ENCODE results near the gene COL5A1.
"Not testable (repeated sequence)": the region's sequence is repeated elsewhere in the genome, so short reads cannot be mapped to it uniquely, and the experiment has no call there.

Gene COL5A1

DNA sequence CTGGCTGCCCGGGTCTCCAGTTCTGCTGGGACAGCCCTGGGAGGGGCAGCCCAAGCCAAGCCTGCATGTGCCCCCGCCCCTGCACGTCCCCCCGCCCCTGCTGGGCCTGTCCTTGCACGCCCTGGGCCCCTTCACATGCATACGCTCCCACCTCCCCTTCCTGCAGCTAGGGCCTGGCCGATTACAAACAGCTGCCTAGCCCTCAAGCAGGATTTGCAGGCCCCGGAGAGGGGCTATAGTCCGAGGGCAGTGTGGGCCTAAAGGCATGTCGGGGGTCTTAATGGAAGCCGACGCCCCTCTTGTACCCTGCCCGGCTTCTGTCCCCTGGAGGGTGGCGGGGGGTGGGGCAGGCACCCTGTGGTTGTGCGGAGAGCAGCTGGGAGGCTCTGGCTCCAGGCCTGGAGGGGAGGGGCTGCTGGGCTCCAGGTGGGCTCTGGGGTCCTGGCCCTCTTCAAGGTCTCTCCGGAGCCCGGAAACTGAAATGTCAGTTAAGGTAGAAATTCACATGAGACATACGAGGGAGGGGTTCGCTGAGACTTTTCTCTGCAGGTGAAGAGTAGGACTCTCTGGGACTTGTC is 16.9 kb downstream of the COL5A1 start:
- no peak for DNase-seq

DNA sequence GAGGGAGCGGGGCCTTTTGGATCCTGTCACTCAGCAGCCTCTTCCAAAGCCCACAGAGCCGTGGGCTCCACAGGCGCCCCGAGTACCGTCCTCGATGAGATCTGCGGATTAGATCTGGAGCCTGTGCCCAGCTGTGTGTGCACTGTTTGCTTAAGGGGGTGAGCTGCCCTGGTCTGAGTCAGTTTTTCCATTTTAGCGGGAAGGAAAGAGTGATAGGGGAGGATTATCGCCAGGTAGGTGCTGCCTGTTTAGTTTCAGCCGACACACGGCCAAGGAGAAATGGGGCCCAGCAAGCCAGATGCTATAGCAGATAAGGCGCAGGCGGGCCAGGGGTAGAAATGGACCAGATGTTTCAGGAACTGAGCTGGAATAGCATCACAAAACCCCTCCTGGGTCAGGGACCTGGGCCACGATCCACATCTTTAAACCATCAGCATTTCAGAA is 18.1 kb downstream of the COL5A1 start:
- DNase-seq = no peak

DNA sequence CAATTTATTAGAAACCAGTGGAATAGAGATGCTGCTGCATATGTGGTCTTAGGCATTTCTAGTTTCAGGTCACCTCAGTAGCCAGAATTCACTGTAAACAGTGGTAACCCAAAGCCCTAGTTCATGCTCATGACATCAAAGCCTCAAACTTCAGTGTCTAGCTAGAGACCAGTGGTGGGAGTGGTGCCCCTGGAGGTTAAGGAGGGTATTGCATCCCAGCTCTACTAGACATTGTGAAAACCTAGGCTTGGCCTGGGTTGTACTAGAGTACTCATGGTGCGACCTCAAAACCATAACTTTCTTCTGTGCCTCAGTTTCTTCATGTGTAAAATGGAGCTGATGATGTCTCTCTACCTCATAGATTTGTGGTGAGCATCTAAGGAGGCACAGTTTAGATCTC is 18.8 kb downstream of the COL5A1 start:
- DNase-seq = no peak

DNA sequence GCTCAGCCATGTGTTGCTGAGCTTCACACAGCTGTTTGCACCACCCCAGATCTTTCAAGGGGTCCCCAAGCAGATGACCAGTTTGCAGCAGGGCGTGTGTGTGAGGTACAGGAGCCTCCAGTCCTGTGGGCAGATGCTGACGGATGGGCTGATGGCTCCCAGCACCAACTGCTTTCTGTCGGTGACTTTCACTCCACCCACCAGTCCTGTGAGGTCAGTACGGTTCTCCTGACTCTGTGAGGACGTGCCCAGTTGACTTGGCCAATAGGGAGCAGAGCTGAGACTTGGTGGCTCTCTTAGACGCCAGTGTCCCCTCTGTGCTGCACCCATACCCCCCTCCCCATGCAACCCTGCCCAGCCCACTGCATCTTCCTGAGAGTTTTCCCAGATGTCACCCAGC is 19.7 kb downstream of the COL5A1 start:
- DNase-seq = no peak

DNA sequence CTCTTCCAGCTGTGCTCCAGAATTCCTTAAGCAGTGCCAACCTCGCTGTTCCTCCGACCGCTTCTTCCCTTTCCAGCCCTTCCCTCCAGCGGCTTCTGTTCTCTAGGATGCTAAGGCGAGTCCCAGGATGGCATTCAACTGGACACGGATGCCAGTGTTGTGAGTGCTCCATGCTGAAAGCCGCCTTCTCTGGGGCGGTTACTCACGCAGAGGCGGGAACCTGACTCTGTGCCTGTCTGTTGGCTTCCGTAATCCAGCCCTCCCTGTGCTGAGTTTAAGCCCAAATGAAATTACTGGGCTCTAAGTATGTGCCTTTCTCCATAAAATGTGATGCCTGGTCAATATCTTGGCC is 20.2 kb downstream of the COL5A1 start:
- DNase-seq = peak; percentile 78

DNA sequence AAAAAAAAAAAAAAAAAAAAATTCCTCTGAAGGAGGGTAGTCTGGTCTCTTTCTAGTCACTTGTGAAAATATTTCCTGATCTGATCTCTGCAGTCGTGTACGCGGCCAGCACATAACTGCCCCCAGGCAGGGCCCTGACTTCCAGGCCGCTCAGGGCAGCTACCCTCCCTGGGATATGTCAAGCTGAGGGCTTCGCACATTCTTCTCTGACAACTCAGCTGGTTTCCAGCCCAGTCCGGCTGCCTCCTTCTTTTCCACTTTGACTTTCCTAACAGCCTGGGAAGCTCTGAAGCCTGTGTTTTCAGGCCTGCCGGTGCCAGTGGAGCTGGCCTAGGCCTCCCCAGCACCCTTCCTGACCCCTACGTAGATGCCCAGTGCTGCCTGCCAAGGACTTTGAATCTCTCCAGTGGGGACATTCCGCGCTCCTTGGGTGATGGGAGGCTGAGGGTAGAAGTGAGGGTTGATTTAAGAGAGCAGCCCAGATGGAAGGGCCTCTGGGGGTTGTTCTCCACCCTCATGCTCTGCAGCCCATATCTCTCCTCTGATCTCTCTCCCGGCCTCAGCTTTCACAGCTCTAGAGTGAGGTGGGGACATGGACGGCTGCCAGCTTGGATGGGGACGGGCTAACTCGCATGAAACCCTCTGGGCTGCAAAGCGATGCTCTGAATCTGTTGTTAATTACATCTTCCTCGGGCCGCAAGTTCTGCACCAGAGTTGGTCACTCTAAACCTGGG is 20.7 kb downstream of the COL5A1 start:
- peak; percentile 94 for DNase-seq

DNA sequence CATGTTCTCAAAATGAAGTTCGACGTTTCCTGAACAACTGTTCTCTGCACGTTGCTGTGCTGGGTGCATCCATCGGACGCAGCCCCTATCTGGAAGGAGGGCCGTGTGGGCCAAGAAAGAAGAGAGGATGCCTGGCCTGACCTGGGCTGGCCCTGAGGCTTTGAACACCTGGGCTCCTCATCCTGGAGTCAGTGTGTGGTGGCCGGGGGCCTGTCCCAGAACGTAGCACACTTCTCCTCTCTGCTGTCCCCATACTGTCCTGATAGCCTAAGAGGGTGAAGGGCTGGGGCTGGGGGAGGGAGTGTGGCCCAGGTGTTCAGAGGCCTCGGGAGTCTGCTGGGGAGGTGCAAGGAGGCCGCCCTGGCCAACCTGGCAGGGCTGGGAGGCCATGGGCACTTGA is 21.5 kb downstream of the COL5A1 start:
- DNase-seq = no peak

DNA sequence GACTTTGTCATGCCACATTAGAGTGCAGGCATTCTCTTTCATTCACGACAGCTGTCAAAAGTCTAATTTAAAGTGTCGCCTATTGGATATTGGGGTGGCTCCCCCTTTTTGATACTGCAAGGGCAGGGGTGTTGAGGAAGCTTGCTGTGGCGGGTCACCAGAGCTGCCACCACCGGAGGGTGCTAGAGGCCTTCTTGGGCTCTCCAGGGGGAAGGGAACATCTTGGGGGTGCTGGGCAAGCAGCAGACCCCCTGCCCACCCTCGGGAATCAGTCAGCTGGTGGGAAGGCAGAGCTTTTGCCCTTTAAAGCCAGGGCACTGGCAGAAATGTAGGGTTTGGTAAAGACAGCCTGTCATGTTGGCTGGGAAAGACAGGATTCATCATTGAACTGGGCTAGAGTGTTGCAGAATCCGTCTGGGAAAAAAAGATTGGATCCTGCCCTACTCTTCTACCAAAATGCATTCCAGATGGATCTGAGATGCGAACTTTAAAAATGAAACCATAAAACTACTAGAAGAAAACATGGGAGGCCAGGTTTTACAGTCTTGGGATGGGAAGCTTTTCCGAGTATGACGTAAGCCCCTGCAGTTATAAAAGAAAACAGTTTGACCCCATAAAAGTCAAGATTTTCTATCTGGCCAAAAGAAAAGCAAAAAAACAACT is 22.3 kb downstream of the COL5A1 start:
- DNase-seq = no peak

DNA sequence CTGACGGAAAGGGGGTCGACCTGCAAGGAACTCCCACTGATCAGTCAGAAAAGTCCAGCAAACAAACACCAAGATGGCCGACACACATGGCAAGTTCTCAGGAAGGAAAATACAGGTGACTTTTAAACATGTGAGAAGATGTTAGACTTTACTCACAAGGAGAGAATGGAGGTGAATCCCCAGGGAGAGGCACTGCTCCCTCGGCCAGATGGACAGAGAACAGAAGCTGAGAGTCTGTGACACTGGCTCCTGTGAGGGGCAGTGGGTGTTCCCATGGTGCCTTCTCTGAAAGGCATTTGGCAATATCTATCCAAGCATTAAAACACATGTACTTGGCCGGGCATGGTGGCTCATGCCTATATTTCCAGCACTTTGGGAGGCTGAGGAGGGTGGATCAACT is 22.8 kb downstream of the COL5A1 start:
- DNase-seq = no peak

DNA sequence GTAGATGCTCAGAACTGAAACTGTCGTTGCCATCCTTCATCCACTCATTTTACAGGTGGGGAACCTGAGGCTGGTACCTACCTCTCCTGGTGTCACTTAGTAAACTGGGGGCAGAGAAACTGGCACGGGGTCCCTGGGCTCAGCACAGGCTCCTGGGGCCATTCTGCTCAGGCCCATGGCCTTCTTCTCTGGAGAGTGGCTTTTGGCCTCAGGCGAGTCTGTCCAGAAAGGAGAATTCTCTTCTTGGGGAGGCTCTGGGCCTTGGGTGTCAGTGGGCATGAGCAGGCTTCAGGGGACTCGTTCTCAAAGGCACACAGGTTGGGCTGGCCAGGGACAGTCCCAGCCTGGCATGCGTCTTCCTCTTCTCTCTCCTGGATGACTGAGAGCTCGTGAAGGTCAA is 24.6 kb downstream of the COL5A1 start:
- no peak for DNase-seq

DNA sequence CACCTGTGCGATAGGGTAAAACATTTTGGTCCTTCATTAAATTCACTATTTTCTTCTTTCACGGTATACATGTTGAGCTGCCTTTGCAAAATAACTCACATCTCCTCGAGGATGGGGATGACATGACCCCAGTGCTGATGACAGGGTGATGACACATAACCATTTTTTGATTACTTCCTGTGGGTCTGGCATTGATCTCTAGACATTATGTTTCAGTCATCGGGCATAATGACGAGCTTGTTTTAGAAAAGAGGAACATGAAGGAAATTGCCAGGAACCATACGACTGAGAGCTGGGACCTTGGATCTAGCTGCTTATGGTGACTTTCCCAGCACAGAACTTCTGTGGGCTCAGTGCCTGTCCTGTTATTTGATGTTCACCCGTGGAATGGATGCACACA is 25.2 kb downstream of the COL5A1 start:
- no peak for DNase-seq

DNA sequence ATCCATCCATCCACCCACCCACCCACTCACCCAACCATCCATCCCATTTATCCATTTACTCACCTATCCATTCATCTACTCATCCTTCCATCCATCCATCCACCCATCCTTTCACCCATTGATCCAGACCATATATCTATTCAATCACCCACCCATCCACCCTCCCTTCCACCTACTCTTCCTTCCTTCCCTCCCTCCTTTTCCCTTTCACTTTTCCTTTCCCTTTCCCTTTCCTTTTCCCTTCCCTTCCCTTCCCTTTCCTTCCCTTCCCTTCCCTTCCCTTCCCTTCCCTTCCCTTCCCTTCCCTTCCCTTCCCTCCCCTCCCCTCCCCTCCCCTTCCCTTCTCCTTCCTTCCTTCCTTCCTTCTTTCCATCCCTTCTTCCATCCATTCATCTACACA is 27.4 kb downstream of the COL5A1 start:
- DNase-seq = not testable (repeated sequence)

DNA sequence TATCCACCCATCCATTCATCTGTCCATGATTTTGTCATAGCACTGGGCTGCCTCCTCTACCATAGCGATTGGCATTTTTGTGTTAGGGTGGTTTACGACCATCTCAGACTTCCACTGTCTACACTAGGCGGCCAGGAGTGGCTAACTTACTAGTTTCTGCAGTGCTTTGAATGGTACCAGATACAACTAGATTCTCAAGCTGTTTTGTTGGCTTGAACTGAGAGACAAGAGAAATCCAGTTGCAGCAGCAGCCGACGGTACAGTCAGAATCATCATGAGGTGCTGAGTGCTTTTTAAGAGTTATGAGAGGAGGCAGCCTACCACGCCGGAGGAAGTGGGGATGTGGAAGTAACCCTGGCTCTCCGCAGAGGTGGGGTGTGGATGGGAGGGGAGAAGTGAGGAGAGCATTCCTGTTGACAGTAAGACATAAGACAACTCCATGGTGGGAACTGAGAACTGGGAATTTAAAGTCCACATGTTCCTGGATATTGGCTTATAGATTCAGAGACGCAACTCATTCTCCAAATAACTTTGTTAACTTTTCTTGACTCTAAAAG is 27.9 kb downstream of the COL5A1 start:
- DNase-seq = no peak

DNA sequence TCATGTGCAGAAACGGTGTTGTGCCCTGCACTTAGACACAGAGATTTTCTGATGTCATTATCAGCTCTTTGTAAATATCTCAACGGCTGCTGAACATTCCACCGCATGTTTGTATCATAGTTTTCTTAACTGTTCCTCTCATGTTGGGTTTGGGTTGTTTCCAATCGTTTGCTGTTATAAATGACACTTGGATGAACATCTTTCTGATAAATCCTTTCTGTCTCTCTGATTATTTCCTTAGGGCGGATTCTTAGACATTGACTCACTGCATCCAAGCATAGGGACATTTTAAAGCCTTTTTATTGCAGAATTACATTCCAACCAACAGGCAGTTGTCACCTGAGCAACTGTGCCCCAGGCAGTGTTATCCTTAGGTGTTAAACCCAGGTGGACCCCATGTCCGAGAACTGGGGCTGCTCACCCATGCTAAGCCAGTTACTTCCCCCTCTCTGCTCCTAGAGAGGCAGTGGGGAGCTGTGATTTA is 28.5 kb downstream of the COL5A1 start:
- DNase-seq = peak; percentile 75

DNA sequence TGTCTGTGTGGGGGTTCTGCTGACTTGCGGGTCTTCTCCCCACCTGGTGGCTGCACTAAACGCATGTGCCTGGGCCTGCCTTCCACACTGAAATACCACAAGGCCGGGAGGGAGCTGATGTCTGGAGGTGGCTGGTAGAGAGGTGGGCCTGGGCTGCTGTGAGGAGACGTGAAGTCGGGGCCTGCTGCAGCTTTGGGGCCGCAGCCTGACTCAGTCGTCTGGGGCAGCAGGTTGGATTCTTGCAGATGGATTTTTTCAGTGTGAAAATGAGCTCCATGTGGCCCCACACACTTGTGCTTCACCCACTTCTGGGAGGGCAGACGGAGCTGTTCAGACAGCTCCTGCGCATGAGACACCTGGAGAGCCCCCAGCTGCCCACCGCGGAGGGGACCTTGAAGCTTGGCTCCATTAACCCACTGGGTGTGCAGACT is 29.3 kb downstream of the COL5A1 start:
- no peak for DNase-seq

DNA sequence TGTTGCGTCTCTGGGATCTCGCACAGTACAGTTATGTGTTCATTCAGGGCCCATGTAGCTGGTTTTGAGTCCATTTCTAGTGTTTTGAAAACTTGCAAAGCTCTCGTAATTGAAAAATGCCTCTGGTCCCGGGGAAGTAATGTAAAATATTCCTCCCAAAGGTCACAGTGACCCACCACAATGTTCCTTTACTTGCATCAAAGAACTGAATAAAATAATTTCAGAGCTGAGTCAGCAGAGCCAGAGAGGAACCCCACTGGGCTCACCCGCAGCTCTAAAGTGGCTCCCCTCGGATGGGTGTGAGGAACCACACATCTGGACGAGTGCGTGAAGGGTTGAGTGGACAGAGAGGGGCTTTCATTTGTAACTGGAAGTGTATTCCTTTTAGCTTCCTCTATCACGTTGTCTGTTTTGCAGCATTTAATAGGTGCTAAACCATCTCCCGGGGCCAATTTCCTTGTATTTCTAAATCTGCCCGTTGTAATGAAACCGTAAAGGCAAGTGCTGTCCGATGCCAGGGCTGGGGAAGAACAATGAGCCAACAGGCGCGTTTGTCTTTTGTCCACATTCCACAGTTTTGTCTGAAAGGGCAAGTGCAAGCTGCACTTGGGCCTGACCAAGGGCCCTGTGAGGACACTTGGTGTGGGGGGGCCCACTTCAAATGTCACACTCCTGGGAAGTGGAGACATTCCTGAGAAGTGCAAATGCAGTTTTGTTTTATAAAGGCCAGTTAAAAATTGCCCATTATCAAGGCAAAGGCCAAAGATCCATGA is 29.9 kb downstream of the COL5A1 start:
- DNase-seq = no peak

DNA sequence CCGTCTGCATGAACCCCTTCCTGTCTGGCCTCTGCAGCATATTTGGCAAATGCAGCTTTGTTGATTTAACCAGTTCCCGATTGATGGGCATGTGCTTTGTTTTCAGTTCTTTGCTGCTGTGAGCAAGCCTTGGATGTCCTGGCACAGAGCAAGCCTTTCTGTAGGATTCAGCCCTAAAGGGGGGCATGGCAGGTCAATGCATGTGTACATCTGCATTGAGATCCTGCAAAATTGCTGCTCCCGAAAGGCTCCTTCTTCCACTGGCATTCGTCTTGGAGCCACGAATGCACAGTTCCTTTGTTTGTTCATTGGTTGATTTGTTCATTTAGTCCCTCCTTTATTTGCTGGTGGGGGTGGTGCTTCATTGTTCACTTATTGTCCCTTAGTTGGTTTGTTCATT is 34.8 kb downstream of the COL5A1 start:
- no peak for DNase-seq

DNA sequence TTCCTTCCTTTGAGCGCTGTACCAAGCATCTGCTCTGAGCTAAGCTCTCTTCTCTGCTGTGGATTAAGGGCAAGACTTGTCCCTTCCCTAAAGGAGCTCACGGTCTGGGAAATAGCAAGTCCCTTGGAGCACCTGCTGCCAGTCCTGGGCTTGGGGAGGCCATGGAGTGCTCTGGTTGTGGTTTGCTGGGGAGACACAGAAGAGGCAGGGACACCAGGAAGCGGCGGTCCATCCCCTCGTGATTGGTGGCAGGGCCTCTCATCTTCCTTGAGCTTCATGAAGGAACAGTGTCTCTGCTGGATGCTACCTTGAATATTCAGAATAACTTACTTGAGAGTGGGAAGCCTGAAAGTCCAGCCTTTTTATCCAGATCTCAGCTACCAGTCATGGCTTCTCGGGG is 35.3 kb downstream of the COL5A1 start:
- no peak for DNase-seq

DNA sequence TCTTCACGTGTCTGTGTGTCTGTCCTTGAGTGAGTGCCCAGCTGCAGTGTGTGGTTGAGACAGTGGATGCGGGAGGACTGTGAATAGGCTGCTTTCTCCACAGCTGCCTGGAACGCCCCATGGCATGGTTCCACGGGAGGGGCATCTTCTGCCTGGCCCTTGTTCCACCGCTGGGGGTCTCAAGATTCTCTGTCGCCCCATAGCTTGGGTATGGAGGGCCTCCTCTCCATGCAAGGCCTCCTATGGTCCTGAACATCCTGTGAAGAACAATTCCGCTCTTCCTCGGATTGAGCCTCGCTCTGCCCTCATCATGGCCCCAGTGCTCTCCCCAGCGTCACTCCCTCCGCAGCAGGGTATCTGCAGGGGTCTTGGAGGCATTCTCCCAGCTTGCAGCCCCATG is 36.1 kb downstream of the COL5A1 start:
- DNase-seq = no peak

DNA sequence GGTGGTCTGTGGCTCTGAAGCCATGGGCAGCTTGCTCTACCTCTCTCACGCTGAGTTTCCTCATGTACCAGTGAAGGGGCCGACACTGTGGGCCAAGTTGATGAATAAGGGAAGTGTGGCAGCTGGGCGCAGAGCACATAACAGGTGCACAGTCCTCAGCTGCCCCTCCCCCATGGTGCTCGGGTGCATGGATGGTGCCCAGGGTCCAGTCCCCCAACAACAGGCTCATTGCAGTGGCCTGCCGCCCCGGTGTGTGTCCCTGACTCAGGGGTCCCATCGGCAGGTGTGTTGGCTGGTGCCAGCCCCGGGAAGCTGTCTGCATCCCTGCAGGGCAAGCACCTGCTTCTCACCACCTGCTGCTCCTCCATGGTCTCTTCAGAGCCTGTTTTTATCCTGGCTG is 36.6 kb downstream of the COL5A1 start:
- no peak for DNase-seq

DNA sequence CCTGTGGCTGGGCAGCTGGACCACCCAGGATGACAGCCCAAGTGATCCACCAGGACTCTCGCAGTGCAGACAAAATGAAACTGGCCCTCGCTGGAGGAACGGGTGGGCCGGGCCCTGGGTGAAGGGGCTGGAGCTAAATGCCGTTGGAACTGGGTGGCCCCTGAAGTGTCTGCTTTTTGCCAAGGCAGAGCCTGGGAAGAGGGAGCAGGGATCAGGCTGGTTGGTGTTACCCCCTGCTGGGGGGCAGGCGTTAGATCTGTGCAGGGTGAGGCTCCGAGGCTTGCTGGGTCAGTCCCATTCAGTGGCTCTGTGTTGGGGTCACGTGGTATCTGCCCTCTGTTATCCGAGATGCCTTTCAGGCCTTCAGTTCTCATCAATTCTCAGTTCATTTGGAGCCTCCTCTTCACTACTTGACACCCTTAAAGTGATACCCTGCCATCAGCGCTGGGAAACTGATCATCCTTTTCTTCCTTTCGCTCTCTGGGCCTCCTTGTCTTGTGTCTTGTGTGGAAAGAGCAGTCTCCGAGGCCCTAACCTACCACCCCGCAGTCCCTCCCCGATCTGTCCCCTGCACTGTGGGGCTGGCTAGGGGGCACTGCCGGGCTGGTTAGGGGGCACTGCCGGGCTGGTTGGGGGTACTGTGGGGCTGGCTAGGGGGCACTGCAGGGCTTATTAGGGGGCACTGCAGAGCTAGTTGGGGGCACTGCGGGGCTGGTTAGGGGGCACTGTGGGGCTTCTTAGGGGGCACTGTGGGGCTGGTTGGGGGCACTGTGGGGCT is 37.3 kb downstream of the COL5A1 start:
- no peak for DNase-seq

DNA sequence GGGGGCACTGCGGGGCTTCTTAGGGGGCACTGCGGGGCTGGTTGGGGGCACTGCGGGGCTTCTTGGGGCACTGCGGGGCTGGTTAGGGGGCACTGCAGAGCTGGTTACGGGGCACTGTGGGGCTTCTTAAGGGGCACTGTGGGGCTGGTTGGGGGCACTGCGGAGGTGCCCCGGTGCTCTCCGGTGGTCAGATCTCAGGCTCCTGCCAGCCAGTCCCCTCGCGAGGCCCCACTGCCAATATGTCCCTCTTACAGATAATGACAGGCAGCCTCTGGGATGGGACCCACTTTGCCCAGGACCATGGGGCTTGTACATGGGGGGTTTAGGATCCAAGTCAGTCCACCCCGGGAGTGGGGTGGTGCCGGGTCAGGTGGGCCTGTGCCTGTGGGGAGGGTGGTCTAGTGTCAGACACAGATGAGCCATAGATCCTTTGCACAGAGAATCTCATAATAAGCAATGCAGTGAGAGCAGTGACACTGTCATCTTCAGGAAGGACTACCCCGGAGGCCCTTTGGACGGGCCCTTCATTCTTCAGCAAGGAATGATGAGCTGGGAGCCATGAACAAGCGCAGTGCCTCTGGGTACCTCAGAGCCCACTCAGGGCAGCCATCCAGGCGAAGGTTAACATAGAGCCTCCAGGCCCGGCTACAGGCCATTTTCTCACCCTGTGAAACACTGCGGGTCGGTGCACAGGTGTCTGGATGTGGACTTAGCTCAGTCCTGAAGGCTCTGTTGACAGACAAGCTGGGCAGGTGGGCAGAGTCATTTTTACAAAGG is 38.2 kb downstream of the COL5A1 start:
- no peak for DNase-seq

All from NCI-H226 (cell line).